Measurements from ENCODE around the gene RABGAP1. TPM values are rescaled to one million over a fixed set of nuclear protein-coding genes. Genes with fewer than 3 reads are reported as not detected.
A peak's percentile ranks its signal among the peaks of the same experiment; 100 is the strongest.
"Not testable (repeated sequence)": the region's sequence is repeated elsewhere in the genome, so short reads cannot be mapped to it uniquely, and the experiment has no call there.

RABGAP1 gene
- total RNA-seq: 10 to 100 TPM; 19.7 to 21.3 TPM

GRCh38 chr9:122940749-122941581, at the start of gene RABGAP1:
RABGAP1 (plus strand) TSS chr9:122941020; CDS start chr9:122957060, 16,040 bp downstream.
- Mint-ChIP-seq H3K27me3 (ENCODE audit: low read depth) (no peaks in the 10 kb centered on the region), H3K27ac (peak within 1 kb of the TSS; percentile 83), H3K4me3 (peak within 1 kb of the TSS; percentile 96), H3K9me3 (no peaks in the 10 kb centered on the region), H3K4me1 (ENCODE audit: low read depth) (peaks cover 38% of the 10 kb centered on the region), H3K36me3 (ENCODE audit: low read depth) (peaks cover 14% of the 10 kb centered on the region)
- CTCF ChIA-PET: interaction anchor here (1.0 to 1.6 kb wide), 3 partner anchors 12 to 1596 kb away, joined by 4 read pairs; no protein-coding TSS in a partner anchor
- peak; percentile 99 for DNase-seq
- intact Hi-C loops (cut with micrococcal nuclease): loop anchor here (1.0 to 5.0 kb wide), 7 partner anchors 10 to 381 kb away; partner anchors contain the start of genes PDCL, RC3H2, STRBP and ZBTB26

GRCh38 chr9:122897969-122898368, 42.9 kb upstream of the RABGAP1 start:
- intact Hi-C loops (cut with micrococcal nuclease): no loop called here
- DNase-seq: no peak
- H3K27ac Mint-ChIP-seq: no peak overlapping the region
- H3K4me3 Mint-ChIP-seq: no peak overlapping the region
- peaks cover 9% of the 10 kb centered on the region for H3K36me3 Mint-ChIP-seq (ENCODE audit: low read depth)
- CTCF ChIA-PET: interaction anchor here (1.2 kb wide), 1 partner anchor 23 kb away, joined by 3 read pairs; no protein-coding TSS in a partner anchor
- peaks cover 26% of the 10 kb centered on the region for H3K4me1 Mint-ChIP-seq (ENCODE audit: low read depth)
- H3K27me3 Mint-ChIP-seq (ENCODE audit: low read depth): no peaks in the 10 kb centered on the region
- no peaks in the 10 kb centered on the region for H3K9me3 Mint-ChIP-seq

GRCh38 chr9:122900791-122901190, 40.0 kb upstream of the RABGAP1 start:
- H3K9me3 Mint-ChIP-seq: no peaks in the 10 kb centered on the region
- CTCF ChIA-PET: interaction anchor here (0.6 kb wide), 1 partner anchor 11 kb away, joined by 3 read pairs; no protein-coding TSS in a partner anchor
- peaks cover 5% of the 10 kb centered on the region for H3K36me3 Mint-ChIP-seq (ENCODE audit: low read depth)
- H3K27ac Mint-ChIP-seq: peak overlapping the region; percentile 24
- H3K4me1 Mint-ChIP-seq (ENCODE audit: low read depth): peaks cover 31% of the 10 kb centered on the region
- intact Hi-C loops (cut with micrococcal nuclease): loop anchor here (5.0 kb wide), 1 partner anchor 442 kb away; no protein-coding TSS in a partner anchor
- peak overlapping the region; percentile 24 for H3K4me3 Mint-ChIP-seq
- H3K27me3 Mint-ChIP-seq (ENCODE audit: low read depth): no peaks in the 10 kb centered on the region
- no peak for DNase-seq

GRCh38 chr9:122904466-122904822, 36.4 kb upstream of the RABGAP1 start:
- H3K27ac Mint-ChIP-seq: peak overlapping the region; percentile 85
- CTCF ChIA-PET: interaction anchor here (0.7 to 1.4 kb wide), 3 partner anchors 69 to 1713 kb away, joined by 3 read pairs; no protein-coding TSS in a partner anchor
- H3K4me3 Mint-ChIP-seq: peak overlapping the region; percentile 89
- peak; percentile 40 for DNase-seq
- no peaks in the 10 kb centered on the region for H3K27me3 Mint-ChIP-seq (ENCODE audit: low read depth)
- H3K9me3 Mint-ChIP-seq: no peaks in the 10 kb centered on the region
- intact Hi-C loops (cut with micrococcal nuclease): loop anchor here (2.0 to 5.0 kb wide), 5 partner anchors 58 to 438 kb away; no protein-coding TSS in a partner anchor
- peaks cover 19% of the 10 kb centered on the region for H3K4me1 Mint-ChIP-seq (ENCODE audit: low read depth)
- H3K36me3 Mint-ChIP-seq (ENCODE audit: low read depth): no peaks in the 10 kb centered on the region

DNA sequence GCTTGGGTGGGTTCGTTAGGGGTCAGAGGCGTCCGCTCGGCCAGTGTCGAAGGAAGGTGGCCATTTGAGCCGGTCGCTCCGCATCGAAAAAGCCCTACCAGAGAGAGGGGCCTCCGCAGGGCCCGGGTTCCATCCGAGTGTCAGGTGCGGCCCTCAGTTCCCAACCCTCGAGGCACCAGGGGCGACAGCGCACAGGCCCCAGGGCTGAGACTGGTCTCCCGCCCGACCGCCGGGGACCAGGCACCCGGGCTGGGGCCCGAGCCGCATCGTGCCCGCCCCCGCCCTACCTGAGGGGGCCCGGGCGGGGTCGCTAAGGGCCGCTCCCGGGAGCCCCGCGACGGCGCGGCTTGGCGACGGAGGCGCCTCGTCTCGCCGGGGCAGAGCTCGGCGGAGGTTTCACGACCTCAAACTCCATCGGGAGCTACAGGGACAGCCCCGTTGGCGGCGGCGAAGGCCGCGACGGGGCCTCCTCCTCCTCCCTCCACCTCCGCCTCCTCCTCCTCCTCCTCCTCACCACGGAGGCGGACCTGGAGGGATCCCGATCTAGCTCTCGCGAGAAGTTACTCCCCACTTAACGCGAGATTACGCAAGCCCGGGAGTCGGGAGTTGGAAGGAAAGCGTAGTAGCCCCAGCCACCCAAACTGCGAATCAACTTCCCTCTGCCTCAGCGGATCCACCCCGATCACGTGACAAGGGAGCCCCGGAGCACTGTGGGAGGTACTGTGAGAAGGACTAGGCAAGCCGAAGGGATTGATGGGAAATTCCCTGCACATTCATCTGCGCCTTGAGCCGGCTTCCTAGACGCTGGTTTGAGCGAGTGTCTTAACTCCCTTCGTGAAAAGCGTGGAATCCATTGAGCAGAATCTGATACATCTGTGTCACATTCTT, 35.8 kb upstream of the RABGAP1 start, which contains the start of gene RC3H2:
RC3H2 (minus strand) TSS at position 537 of the 888 bp plus-strand sequence. CDS start 7,850 bp downstream, outside the sequence.
- Mint-ChIP-seq H3K36me3 (ENCODE audit: low read depth) (no peaks in the 10 kb centered on the region), H3K9me3 (no peaks in the 10 kb centered on the region), H3K27ac (peak within 1 kb of the TSS; percentile 94), H3K4me3 (peak within 1 kb of the TSS; percentile 89), H3K4me1 (ENCODE audit: low read depth) (peaks cover 18% of the 10 kb centered on the region), H3K27me3 (ENCODE audit: low read depth) (no peaks in the 10 kb centered on the region)
- intact Hi-C loops (cut with micrococcal nuclease): loop anchor here (1.0 to 5.0 kb wide), 9 partner anchors 8 to 437 kb away; partner anchors contain the start of genes PDCL, ZBTB26 and ZBTB6
- CTCF ChIA-PET: interaction anchor here (0.7 to 1.4 kb wide), 2 partner anchors 70 to 1713 kb away, joined by 3 read pairs; no protein-coding TSS in a partner anchor
- peak; percentile 99 for DNase-seq

GRCh38 chr9:122906122-122906521, 34.7 kb upstream of the RABGAP1 start:
- H3K27ac Mint-ChIP-seq; intact Hi-C loops (cut with micrococcal nuclease); DNase-seq; CTCF ChIA-PET; H3K27me3 Mint-ChIP-seq (ENCODE audit: low read depth); H3K9me3 Mint-ChIP-seq; H3K36me3 Mint-ChIP-seq (ENCODE audit: low read depth); H3K4me3 Mint-ChIP-seq: not testable (repeated sequence)
- H3K4me1 Mint-ChIP-seq (ENCODE audit: low read depth): peaks cover 17% of the 10 kb centered on the region

DNA sequence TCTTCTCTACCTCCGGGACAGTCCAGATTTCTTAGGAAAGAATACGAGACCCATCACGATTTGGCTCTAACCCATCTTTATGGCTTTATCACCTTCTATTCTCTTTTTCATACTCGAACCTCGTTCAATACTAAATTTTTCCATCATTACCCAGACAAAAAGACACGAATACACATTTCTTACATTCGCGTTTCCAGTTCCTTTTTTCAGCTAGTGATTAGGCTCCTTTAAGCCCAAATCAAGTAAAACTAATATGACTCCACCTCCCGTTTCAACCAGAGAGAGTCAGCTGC, 28.2 kb upstream of the RABGAP1 start:
- CTCF ChIA-PET: interaction anchor here (0.5 to 1.7 kb wide), 5 partner anchors 19 to 217 kb away, joined by 3 to 9 read pairs (median 4); partner anchors contain the start of gene ZBTB26
- intact Hi-C loops (cut with micrococcal nuclease): loop anchor here (2.0 kb wide), 1 partner anchor 84 kb away; the partner anchor contains the start of gene PDCL
- H3K4me3 Mint-ChIP-seq: peak overlapping the region; percentile 96
- DNase-seq: no peak
- no peaks in the 10 kb centered on the region for H3K9me3 Mint-ChIP-seq
- H3K27ac Mint-ChIP-seq: peak overlapping the region; percentile 92
- H3K36me3 Mint-ChIP-seq (ENCODE audit: low read depth): peaks cover 16% of the 10 kb centered on the region
- H3K27me3 Mint-ChIP-seq (ENCODE audit: low read depth): no peaks in the 10 kb centered on the region
- peaks cover 26% of the 10 kb centered on the region for H3K4me1 Mint-ChIP-seq (ENCODE audit: low read depth)

GRCh38 chr9:122912964-122913673, 27.7 kb upstream of the RABGAP1 start, which contains the start of gene ZBTB6:
ZBTB6 (minus strand) TSS chr9:122913323; CDS start chr9:122912072, 1,251 bp downstream.
- Mint-ChIP-seq H3K27ac (peak within 1 kb of the TSS; percentile 92), H3K27me3 (ENCODE audit: low read depth) (no peaks in the 10 kb centered on the region), H3K4me1 (ENCODE audit: low read depth) (peaks cover 26% of the 10 kb centered on the region), H3K4me3 (peak within 1 kb of the TSS; percentile 96), H3K36me3 (ENCODE audit: low read depth) (peaks cover 16% of the 10 kb centered on the region), H3K9me3 (no peaks in the 10 kb centered on the region)
- DNase-seq: peak; percentile 86
- CTCF ChIA-PET: interaction anchor here (0.5 to 1.7 kb wide), 5 partner anchors 18 to 216 kb away, joined by 3 to 9 read pairs (median 4); partner anchors contain the start of gene ZBTB26
- intact Hi-C loops (cut with micrococcal nuclease): loop anchor here (1.0 to 2.0 kb wide), 4 partner anchors 8 to 84 kb away; partner anchors contain the start of genes PDCL, RC3H2 and ZBTB26

GRCh38 chr9:122918310-122918709, 22.5 kb upstream of the RABGAP1 start:
- Mint-ChIP-seq H3K27ac (no peak overlapping the region), H3K4me3 (no peak overlapping the region), H3K4me1 (ENCODE audit: low read depth) (peaks cover 5% of the 10 kb centered on the region), H3K27me3 (ENCODE audit: low read depth) (no peaks in the 10 kb centered on the region), H3K36me3 (ENCODE audit: low read depth) (peaks cover 5% of the 10 kb centered on the region), H3K9me3 (no peaks in the 10 kb centered on the region)
- CTCF ChIA-PET: no interaction called here
- intact Hi-C loops (cut with micrococcal nuclease): no loop called here
- no peak for DNase-seq

DNA sequence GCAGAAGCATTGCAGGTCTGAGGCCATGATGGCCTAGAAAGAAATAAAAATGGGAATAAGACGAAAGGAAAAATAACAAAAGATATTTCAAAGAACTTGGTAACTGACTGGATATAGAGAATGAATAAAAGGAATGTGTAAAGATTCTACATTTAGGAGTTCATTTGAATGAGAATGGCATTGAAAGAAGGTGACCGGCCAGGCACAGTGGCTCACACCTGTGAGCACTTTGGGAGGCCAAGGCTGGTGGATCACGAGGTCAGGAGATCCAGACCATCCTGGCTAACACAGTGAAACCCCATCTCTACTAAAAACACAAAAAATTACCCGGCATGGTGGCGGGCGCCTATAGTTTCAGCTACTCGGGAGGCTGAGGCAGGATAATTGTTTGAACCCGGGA, 18.1 kb upstream of the RABGAP1 start:
- H3K4me1 Mint-ChIP-seq (ENCODE audit: low read depth): peaks cover 4% of the 10 kb centered on the region
- intact Hi-C loops (cut with micrococcal nuclease): no loop called here
- no peaks in the 10 kb centered on the region for H3K27me3 Mint-ChIP-seq (ENCODE audit: low read depth)
- peaks cover 5% of the 10 kb centered on the region for H3K36me3 Mint-ChIP-seq (ENCODE audit: low read depth)
- DNase-seq: no peak
- H3K9me3 Mint-ChIP-seq: no peaks in the 10 kb centered on the region
- CTCF ChIA-PET: interaction anchor here (1.3 kb wide), 1 partner anchor 87 kb away, joined by 3 read pairs; no protein-coding TSS in a partner anchor
- H3K4me3 Mint-ChIP-seq: no peak overlapping the region
- no peak overlapping the region for H3K27ac Mint-ChIP-seq

- Mint-ChIP-seq H3K36me3 (ENCODE audit: low read depth) (peaks cover under 1% of the 10 kb centered on the region), H3K27me3 (ENCODE audit: low read depth) (no peaks in the 10 kb centered on the region), H3K4me3 (no peak overlapping the region), H3K27ac (no peak overlapping the region), H3K9me3 (no peaks in the 10 kb centered on the region), H3K4me1 (ENCODE audit: low read depth) (peaks cover 4% of the 10 kb centered on the region)
- CTCF ChIA-PET: interaction anchor here (0.7 kb wide), 1 partner anchor 125 kb away, joined by 6 read pairs; no protein-coding TSS in a partner anchor
- intact Hi-C loops (cut with micrococcal nuclease): no loop called here
- no peak for DNase-seq
These were observed 16.9 kb upstream of the RABGAP1 start for GRCh38 chr9:122923947-122924346.

Data from activated naive CD4-positive, alpha-beta T cell treated with anti-CD3 and anti-CD28 coated beads for 36 hours (primary cell).